Measurements from ENCODE around the gene HOXC9.
"Not testable (repeated sequence)": the region's sequence is repeated elsewhere in the genome, so short reads cannot be mapped to it uniquely, and the experiment has no call there.

HOXC9 gene

GRCh38 chr12:54040648-54041047 lies 40.7 kb downstream of the HOXC9 start:
- no peak for DNase-seq

- no peak for DNase-seq
These were observed 41.2 kb downstream of the HOXC9 start for GRCh38 chr12:54041097-54041690.

- DNase-seq = not testable (repeated sequence)
These were observed 42.1 kb downstream of the HOXC9 start for GRCh38 chr12:54042033-54042432.

- DNase-seq = no peak
These were observed 43.3 kb downstream of the HOXC9 start for GRCh38 chr12:54042970-54043853.

- DNase-seq = no peak
These were observed 44.6 kb downstream of the HOXC9 start for GRCh38 chr12:54044425-54045103.

- no peak for DNase-seq
These were observed 45.4 kb downstream of the HOXC9 start for GRCh38 chr12:54045401-54045800.

- DNase-seq = no peak
These were observed 46.0 kb downstream of the HOXC9 start for GRCh38 chr12:54045868-54046521.

GRCh38 chr12:54046809-54047159 lies 46.8 kb downstream of the HOXC9 start:
- no peak for DNase-seq

- DNase-seq = no peak
These were observed 47.4 kb downstream of the HOXC9 start for GRCh38 chr12:54047160-54047963.

- no peak for DNase-seq
These were observed 48.0 kb downstream of the HOXC9 start for GRCh38 chr12:54047964-54048303.

- no peak for DNase-seq
These were observed 48.6 kb downstream of the HOXC9 start for GRCh38 chr12:54048406-54049093.

GRCh38 chr12:54049108-54049507 lies 49.1 kb downstream of the HOXC9 start:
- DNase-seq = no peak

- no peak for DNase-seq
These were observed 50.5 kb downstream of the HOXC9 start for GRCh38 chr12:54050482-54050810.

GRCh38 chr12:54051026-54051842 lies 51.3 kb downstream of the HOXC9 start:
- no peak for DNase-seq

GRCh38 chr12:54051874-54052437 lies 52.0 kb downstream of the HOXC9 start:
- DNase-seq = no peak

GRCh38 chr12:54052438-54053002 lies 52.6 kb downstream of the HOXC9 start:
- no peak for DNase-seq
